NCI-H2107 treated with DMSO at 0.1 percent for 48 hours (cell line): Measurements from ENCODE around the gene PACRG.
"Not testable (repeated sequence)": the region's sequence is repeated elsewhere in the genome, so short reads cannot be mapped to it uniquely, and the experiment has no call there.

Experiments
- DNase-seq: peaks from one replicate; lab custom pipeline; 2025; ENCODE audit not compliant: unreplicated experiment; lab: John Stamatoyannopoulos, UW

Gene PACRG

DNA sequence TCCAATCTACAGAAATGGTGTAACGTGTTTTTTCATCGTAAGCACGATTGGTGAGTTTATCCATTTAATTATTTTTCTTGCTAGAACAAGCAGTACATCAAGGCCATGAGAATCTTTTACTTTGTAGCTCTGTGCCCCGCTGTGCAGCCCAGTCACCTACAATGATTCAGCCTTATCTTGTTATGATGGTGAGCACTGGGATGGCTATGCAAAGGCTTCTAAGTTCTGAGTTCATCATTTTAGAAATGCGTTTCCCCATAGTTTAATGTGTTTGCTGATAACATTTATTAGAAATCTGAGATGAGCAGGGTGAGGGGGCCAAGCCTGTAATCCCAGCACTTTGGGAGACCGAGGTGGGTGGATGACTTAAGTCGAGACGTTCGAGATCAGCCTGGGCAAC, 575.0 kb downstream of the PACRG start:
- DNase-seq: no peak

DNA sequence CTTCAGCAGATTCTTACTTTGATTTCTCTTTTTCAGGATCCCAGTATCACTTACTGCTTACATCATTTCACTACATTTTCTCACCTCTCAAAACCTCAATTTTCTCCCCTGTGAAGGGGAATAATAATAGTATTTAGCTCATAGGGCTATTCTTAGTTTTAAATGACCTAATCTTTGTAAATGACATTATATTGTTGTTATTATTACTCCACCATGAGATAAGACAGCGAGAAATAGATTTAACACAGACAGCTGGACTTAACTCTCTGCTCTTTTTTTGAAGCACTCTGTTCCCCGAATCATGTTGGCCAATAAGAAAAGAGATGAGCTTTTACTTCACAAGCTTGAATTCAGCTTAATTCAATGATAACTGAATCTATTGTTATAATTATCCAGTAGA, 578.2 kb downstream of the PACRG start:
- no peak for DNase-seq

DNA sequence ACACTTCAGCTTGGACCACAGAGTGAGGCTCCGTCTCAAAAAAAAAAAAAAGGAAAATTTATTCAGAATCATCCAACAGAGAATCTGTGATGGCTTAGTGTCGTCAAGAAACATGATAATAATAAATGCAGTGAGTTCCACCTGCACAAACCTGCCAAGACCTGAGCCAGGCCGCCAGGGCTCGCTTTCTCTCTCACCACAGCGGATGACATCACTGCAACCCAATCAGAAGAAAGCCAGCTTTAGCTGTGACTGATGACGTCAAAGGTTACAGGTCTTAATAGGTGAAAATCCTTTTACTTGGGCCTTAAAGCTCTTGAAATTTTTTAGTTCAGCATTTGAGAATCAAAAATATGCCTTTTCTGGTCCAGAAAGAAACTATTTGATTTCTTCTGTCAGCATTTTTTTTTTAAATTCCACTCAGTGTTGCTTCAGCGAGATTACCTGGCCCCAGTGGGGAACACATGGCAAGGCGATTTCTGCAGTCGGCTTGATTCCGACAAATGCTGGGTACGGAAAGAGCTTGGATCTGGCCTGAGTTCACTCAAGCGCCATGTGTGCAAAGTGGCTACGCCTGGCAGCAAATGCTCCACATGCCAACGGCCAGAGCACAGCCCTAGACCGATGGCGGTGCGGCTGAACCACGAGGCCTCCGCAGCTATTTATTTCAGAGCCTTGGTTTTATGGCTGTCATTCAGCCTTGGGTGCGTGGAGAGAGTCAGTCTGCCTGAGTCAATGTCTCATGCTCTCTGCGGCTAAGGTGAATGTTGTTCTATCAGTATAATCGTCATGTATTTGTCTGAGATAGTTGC, 581.1 kb downstream of the PACRG start:
- no peak for DNase-seq

DNA sequence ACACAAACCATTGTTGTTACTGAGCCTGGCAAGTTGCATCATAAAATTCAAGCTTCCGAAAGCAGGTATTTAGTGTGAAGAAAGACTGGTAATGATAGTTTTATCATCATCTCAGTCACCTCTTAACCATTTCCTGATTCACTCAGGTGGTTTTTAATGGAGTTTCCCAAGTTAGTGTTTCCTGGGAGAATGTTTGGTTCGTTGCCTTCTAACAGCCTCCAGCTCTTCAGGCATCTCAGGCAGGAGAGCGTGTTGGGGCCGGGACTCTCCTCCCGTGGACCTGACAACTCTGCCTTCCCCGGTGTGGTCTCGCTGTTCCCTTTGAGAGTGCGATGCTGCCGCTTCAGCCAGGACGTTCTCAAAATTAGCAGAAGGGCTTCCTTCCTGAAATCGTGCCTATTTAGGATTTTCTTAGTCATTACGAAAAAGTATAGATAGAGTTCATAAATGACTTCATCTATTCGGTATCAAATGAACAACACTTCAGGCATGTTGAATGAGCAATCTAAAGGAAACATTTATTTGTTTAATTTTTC, 581.8 kb downstream of the PACRG start:
- no peak for DNase-seq

DNA sequence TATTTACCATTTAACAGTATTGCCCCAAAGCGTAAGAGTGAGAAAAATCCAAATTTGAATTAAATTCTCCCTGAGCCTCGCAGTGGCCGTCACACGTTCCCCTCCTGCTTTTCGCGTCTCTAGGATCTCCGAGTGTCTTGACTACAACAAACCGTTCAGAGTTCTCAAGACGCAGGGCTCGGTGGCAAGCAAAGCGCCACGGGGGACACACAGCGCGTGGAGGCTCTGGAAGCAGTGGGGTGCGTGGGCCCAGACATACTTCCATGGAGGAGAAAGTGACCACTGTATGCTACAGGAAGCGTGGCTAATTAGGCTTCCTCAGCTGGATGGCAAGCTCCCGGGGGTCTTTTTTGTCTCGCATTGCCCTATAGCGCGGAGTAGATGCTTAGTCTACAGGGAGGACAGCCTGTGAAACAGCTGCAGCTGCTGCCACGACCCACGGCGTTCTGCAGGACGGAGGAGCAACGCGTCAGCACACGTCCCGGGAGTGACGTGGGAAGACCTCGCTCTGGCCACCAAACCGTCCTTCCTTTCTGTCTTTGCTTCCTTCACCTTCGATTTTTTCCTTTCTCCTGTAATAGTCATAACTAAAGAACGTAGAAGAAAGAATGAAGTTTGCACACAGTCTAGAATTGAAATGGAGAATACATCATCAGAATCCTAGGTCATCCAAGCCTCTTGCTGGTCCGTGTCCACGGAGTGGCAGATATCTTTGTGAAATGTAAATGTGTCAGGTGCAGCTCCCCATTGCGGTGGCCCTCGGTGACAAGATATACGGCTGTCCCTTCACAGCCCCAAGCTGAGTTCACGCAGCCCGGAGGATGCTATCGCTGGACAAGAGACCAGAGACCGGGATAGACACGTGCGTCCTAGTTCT, 582.6 kb downstream of the PACRG start:
- no peak for DNase-seq

DNA sequence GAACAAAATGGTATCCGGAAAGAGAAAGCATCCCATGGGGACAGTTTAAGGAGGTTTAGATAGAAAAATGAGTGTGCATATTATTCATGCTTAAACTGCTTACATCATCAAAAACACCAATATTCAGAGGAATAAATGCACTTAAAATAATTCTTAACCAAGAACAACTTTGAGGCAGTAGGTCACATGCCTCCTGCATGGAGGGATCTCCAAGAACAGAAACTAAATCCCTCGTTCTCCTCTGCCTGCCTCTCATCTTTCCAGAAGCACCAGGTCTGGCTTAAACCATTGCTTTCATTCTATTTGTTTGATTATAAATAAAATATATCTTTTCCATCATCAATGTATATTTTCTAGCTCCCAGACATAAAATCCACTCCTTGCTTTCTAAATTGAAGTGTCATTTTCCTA, 583.2 kb downstream of the PACRG start:
- no peak for DNase-seq

DNA sequence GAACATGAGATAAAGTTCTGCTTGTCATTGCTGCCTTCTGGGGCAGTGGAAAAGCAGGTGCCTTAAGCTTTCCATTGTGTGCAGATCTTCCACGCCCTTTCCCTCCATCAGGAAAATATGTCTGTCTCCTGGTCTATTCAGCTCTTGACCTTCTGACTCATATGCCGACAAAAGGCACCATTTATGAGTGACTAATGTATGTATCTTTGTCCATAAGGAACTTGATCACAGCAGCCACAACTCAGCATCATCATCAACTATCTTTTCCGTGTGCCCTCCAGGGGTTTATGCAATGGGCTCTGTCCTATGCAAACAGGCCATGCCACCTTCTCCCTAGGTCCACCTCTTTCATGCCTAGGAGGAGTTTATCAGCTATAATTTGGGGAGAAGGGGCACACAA, 584.1 kb downstream of the PACRG start:
- no peak for DNase-seq

DNA sequence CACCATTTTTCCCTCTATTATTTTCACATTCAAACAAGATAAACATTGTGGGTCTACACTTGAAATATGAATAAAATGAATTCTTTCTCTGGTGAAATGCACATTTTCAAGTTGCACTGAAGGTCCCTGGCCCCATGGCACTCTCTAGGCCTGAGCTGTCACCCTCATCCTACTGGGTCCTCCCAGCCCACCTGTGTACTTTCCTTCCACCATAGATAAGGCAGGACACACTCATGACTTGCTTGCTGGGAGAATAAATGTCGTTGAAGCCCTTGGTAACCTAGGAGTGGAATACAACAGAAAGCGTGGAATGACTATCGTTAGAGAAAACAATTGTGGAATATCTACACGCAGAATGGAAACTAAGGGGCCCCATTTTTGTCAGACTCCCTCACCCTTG, 585.8 kb downstream of the PACRG start:
- no peak for DNase-seq

DNA sequence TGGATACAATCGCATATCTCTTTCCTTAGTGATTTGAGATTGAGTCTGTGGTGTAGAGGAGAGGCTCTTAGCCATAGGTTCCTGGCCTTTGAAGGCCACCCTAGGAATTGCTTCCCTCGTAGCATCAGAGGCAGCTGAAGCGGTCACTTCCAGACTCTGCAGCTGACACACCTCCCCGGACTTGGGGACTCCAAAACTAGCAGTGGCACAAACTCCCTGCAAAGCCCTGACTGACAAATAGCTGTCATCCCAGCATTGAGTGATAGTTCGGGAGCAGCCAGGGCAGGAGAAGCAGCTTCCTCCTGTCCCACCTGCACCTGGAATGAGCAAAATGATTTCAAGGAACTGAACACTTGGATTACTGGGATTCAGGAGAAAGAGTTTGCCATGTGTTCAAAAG, 586.2 kb downstream of the PACRG start:
- no peak for DNase-seq

DNA sequence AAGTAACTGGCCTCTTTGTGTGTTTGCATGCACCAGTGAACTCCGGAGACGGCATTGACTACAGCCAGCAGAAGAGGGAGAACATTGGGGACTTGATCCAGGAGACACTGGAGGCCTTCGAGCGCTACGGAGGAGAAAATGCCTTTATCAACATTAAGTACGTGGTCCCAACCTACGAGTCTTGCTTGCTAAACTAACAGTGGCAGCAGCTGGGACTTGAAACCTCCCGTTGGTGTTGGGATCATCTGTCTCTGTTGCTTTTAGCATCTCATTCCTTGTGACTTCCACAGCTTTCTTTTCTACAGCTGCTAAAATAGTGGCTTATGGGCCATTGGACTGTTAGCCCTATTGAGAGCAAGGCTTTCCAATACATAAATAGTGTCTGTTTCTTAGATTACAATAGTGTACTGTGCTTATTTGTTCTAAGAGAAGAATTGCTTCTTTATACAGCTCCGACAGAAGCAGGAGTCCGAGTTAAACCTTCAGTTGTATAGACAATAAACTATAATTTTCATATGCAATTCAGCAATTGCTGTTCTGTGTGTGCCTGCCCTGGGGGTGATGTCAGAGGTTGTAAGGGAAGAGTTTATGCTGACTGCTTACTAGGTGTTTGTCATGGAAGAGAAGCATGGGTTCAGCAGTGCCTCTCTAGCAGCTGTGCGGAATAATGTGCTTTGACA, 587.2 kb downstream of the PACRG start:
- no peak for DNase-seq

DNA sequence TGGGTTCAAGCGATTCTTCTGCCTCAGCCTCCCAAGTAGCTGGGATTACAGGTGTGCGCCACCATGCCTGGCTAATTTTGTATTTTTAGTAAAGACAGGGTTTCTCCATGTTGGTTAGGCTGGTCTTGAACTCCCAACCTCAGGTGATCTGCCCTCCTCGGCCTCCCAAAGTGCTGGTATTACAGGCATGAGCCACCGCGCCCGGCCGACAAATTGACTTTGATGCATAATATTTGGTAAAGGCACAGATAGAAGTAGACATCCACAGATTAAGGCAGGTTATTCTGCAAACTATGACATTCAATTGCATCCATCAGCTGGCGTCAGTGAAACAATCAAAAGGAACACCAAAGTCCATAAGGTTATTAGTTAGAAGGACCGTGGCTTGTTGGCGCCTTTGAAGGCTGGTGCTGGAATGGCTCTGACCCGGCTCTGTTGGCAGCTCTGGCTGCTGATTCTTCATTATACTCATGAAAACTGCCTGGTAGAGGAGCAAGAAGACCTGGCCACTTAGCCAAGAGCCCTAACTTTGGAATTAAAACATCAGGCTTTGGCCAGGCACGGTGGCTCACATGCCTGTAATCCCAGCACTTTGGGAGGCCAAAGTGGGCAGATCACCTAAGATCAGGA, 589.2 kb downstream of the PACRG start:
- DNase-seq: not testable (repeated sequence)

DNA sequence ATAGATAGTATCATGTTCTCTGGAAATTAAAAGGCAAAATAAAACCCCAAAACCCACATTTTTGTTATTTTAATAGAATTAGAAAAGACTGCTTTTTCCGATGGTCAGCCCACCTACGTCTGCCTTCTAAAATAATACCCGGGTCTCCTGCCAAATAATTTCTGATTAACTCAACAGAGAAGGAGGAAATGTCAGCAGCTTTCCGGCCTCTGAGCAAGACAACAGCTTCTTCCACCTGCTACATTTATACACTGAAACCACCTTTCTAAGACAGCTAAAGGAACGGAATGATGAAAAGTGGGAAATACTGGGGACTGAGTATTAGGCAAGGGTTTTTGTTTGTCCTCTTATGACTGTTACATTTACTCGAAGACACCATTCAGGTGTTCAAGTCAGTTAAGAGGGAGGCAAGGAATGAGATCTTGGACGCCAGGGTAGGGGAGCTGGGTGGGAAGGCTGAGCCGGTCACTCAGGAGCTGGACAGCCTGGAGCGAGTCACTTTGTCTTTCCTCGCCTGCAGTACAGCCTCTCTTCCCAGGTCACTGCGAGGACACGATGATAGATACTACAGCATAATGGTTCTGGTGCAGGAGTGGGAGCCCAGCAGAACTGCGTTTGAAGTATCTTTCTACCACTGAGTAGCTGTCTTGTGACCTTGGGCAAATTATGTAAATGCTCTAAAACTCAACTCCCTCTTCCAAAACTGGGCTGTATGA, 590.5 kb downstream of the PACRG start:
- DNase-seq: no peak

DNA sequence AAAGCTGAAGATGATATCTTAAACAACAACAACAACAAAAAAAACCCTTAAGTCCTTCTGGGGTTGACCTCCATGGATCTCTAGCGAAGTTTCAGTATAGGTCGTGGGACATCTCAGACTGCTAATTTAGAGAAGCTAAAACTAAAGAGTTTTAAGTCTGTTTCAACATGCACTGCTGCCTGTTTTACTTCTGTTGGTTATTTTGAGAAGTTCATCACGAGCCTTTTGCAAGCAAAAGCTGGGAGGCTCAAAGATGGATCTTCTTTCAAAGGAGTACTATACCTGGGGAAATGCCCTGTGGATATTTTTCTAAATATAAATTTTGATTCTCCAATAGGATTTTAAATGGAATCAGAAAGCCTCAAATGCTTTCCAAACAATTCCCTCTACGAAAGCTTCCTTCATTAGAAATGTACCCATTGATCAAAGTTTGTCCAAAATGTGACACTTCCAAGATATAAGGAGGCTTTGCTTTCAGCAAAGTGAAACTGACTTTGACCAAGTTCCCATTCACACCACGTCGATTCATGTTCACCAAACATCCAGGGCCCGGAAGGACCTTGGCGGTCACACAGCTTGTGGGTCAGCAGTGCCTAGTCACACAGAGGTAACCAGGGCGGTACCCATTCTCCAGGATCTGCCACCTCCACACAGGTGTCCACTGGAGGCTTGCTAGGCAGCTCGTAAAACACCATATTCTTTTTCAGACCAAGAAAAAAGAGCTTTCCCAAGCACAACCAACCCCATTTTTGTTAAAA, 592.0 kb downstream of the PACRG start:
- DNase-seq: no peak

DNA sequence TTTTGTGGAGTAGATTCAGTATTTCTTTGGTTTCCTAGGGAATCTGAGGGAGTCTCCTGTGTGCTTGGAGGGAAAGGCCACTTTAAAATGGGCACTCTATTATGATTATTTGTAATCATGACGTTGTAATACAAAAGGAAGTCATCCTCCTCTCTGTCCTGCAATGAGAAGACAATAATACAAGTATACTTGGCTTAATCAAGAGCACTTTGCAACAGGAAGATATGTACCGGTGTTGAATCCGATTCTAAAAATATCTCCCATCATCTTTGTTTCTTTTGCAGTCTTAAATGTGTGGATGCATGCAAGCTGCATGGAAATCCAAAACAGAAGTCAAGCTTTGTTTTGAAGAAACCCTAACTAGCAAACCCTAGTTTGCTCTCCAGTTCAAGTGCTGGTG, 592.6 kb downstream of the PACRG start:
- no peak for DNase-seq

DNA sequence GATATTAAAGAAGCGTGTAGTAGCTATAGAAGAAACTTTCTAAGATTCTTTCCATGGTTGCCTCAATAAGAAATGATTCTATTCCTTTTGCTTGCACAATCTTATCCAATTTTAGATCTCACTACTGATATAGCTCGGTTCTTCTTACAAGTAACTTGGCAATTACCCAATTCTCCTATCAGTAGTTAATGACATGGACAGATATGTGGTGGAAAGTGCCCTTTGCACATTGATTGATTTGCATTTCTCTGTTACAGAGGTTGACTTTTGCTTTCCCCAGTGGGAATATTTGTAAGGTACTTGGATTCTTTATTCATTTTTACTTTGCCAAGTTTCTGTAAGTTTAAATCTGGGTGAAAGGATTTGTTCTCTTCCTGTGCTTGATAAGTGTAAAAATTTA, 593.0 kb downstream of the PACRG start:
- no peak for DNase-seq

DNA sequence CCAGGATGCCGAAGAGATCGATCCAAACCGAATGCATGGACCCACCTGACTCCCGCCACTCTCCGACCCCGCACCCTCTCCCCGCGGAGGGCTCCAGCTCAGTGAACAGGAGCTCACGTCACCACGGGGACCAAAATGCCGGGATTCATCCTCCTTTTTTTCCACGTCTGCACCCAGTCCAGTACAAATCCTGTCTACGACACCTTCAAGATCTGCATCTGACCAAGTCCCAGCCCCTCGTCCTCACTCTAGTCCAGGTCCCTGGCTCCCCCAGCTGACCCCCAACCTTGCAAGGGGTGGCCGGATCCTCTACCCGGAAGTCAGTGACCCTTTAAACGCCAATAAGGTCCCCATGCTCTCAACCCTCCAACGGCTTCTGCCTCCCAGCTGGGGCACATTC, 593.9 kb downstream of the PACRG start:
- no peak for DNase-seq

DNA sequence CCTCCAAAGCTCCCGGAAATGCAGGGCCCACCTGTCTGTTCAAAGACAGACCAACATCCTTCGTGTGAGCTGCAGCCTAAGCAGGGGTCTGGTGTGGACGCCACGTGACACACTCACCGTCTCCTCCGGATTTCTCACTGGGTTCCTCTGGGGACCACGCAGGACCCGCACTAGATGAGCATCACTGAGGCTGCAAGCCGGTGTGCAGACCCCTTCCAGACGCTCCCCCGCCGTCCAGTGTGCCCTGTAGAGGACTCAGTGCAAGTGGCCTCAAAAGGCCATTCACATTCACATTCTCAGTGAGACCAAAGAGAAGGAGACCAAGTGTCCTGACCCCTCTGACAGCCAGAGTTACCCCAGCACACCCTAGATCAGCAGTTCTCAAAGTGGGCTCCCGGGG, 595.5 kb downstream of the PACRG start:
- DNase-seq: no peak

DNA sequence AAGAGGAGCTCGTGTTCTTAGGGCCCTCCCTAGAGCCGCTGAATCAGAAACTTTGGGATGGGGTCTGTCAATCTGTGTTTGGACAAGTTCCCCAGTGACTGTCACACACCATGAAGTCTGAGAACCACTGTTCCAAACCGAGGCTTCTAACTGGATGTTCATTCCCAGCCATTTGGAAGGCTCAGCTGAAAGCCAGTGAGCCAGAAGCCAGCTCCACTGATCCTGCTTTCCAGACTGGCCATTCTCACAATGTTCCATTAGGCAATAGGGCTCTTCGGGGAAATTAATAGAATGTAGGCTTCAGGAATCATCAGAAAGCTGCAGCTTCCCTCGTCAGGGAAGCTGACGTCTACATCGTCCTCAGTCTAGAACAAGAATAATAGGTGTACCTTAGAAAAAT, 595.9 kb downstream of the PACRG start:
- no peak for DNase-seq

DNA sequence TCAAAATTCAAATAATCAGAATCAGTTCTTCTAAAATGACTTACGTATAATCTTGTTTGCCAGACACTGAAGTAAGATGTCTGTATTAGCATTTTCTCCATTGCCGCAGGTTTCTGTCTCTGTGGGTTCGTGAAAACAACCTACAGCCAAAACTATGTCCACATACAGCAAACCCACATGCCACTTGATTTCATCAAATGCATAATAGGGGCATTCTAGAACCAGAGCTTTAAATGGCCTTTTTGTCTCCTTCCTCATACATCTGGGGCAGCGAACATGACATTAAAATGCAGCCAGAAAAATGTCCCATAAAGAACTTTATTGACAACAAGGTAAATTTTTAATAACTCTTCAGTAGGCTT, 596.5 kb downstream of the PACRG start:
- no peak for DNase-seq
